Transverse colon (tissue), 4 donors: ENCODE results near the gene ACSM5. TPM values are rescaled to one million over a fixed set of nuclear protein-coding genes. Genes with fewer than 3 reads are reported as not detected.
"Not testable (repeated sequence)": the region's sequence is repeated elsewhere in the genome, so short reads cannot be mapped to it uniquely, and the experiment has no call there.

ENCODE experiments used
- DNase-seq: peaks from one replicate; pipeline ENCODE4 v3.0.0-alpha.2; 2019
- H3K27ac ChIP-seq, 4 donors: fragments of 200-600 bp; sonication (generic); 2 replicates each; pipeline ENCODE4 v1.5.1; 2016 to 2018; ENCODE audit warnings: inconsistent platforms in 4 of 4
- H3K27me3 ChIP-seq: fragments of 200-600 bp; sonication (generic); 2 replicates; pipeline ENCODE4 v1.5.1; 2017; ENCODE audit warnings: inconsistent platforms
- H3K36me3 ChIP-seq, 4 donors: fragments of 200-600 bp; sonication (generic); 2 replicates each; pipeline ENCODE4 v1.5.1; 2017 to 2019; ENCODE audit warnings: inconsistent platforms in 4 of 4
- H3K4me1 ChIP-seq, 4 donors: fragments of 200-600 bp; sonication (generic); 2 replicates each; pipeline ENCODE4 v1.5.1; 2017 to 2020; ENCODE audit warnings: inconsistent platforms in 4 of 4
- H3K4me3 ChIP-seq, 4 donors: fragments of 200-600 bp; sonication (generic); 1 replicate in 1 of 4; 2 replicates in 3 of 4; pipeline versions ENCODE4 v1.5.1 to v1.6.1; 2017 to 2019; ENCODE audit warnings: inconsistent platforms in 4 of 4
- H3K9me3 ChIP-seq, 2 donors: fragments of 200-600 bp; sonication (generic); 2 replicates each; pipeline ENCODE4 v1.5.1; 2017 to 2019; ENCODE audit warnings: inconsistent platforms in 2 of 2
- EP300 ChIP-seq: sonication (generic); formaldehyde crosslinking; IDR thresholded peaks from one replicate; pipeline ENCODE4 v1.6.1; 2017; ENCODE audit warnings: antibody characterized with exemption, low read depth
- POLR2A ChIP-seq: fragments of 450-650 bp; IDR thresholded peaks from one replicate; pipeline ENCODE4 v1.6.1; 2016; ENCODE audit warnings: antibody characterized with exemption, mild to moderate bottlenecking, moderate library complexity
- POLR2AphosphoS5 ChIP-seq, 3 donors: sonication (generic); formaldehyde crosslinking; IDR thresholded peaks; one replicate each; pipeline ENCODE4 v1.6.1; 2016; ENCODE audit warnings: antibody characterized with exemption in 3 of 3
- WGBS, 2 donors: methylation state at CpG; one replicate each; pipeline ENCODE4 v1.1.5; 2018; ENCODE audit warnings: low coverage in 1 of 2; 5-methylcytosine and 5-hydroxymethylcytosine counted together
- in situ Hi-C, 4 donors: fragments of 200-750 bp; cut with MboI; loops; one replicate each; pipeline versions ENCODE4 v1.15.0 to v1.15.1; 2017; ENCODE audit warnings: low sequenced_read_pairs in 3 of 4, low pct_ligation_motif_present in 1 of 4, low pct_unique_long_range_greater_than_20kb in 1 of 4
- intact Hi-C: fragments of 100-400 bp; cut with DNase I; formaldehyde crosslinking; loops from one replicate; pipeline ENCODE4 v1.15.1; 2023; ENCODE audit warnings: low total_unique reads
- total RNA-seq, 4 donors: library from RNA; depleted of rRNA; stranded (reverse); fragments of >200 nt; gene quantifications; one replicate each; pipeline ENCODE4 v1.1.0, GENCODE V29; 2016
- TF ChIP-seq, protein P1 (sequence below), 5 experiments: fragments of 200-600 bp in 3 of 5; fragments of 450-650 bp in 2 of 5; sonication (generic) in 3 of 5; IDR thresholded peaks; 1 replicate in 2 of 5; 2 replicates in 3 of 5; pipeline ENCODE4 v1.5.1; 2016 to 2017; ENCODE audit warnings: antibody characterized with exemption in 5 of 5, inconsistent platforms in 3 of 5, mild to moderate bottlenecking in 2 of 5, moderate library complexity in 1 of 5

Gene ACSM5
- total RNA-seq, 4 donors from 2014 or later: 1.3 to 2.3 (median 1.5) TPM; not detected in 1

- H3K4me1 ChIP-seq, H3K27me3 ChIP-seq, H3K36me3 ChIP-seq, DNase-seq, H3K27ac ChIP-seq, H3K4me3 ChIP-seq, in situ Hi-C loops, intact Hi-C loops, H3K9me3 ChIP-seq: not testable (repeated sequence)
- 54% methylated on average over 2 of the region's 2 CpGs; no CpG with 5 or more reads in 1 of the 2 donors for WGBS, 2 donors
Measured at GRCh38 chr16:20477188-20477744, 67.9 kb downstream of the ACSM5 start.

- H3K4me1 ChIP-seq, H3K36me3 ChIP-seq, H3K27ac ChIP-seq, DNase-seq, H3K4me3 ChIP-seq, in situ Hi-C loops, H3K27me3 ChIP-seq, H3K9me3 ChIP-seq, intact Hi-C loops: not testable (repeated sequence)
- WGBS, 2 donors: 54% methylated on average over 1 of the region's 1 CpG; no CpG with 5 or more reads in 1 of the 2 donors
Measured at GRCh38 chr16:20483989-20484388, 74.7 kb downstream of the ACSM5 start.

GRCh38 chr16:20484726-20485125 lies 75.4 kb downstream of the ACSM5 start:
- in situ Hi-C loops: no loop called here
- DNase-seq: no peak
- Histone ChIP-seq H3K27ac (no peak overlapping the region), H3K36me3 (no peaks in the 10 kb centered on the region), H3K4me3 (no peak overlapping the region), H3K9me3 (no peaks in the 10 kb centered on the region), H3K27me3 (no peaks in the 10 kb centered on the region), H3K4me1 (no peaks in the 10 kb centered on the region)
- 70% methylated on average over 1 of the region's 1 CpG; no CpG with 5 or more reads in 1 of the 2 donors for WGBS, 2 donors
- intact Hi-C loops: no loop called here
- TF ChIP-seq POLR2AphosphoS5 (IDR thresholded peaks at IDR 0.05): no peak

DNA sequence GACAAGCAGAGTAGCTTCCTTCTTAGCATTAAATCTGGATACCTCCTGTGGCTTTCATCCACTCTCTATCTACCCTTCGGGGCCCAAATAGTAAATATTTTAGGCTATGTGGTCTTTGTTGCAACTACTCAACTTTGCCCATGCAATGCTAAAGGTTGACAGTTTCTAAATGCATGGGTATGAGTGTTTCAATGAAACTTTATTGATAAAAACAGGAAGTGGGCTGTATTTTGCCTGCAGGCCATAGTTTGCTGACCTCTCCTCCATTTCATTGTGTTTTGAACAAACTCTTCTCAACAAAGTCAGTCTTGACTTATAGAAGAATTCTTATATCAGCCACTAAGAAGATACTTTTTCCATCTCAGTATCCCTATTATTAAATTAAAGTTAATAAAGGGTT lies 76.1 kb downstream of the ACSM5 start:
- in situ Hi-C loops (no loop called here), intact Hi-C loops (no loop called here)
- DNase-seq: no peak
- Histone ChIP-seq H3K4me3 (no peak overlapping the region), H3K4me1 (no peaks in the 10 kb centered on the region), H3K27ac (no peak overlapping the region), H3K27me3 (no peaks in the 10 kb centered on the region), H3K9me3 (no peaks in the 10 kb centered on the region), H3K36me3 (no peaks in the 10 kb centered on the region)
- 80 to 90% methylated on average over 1 of the region's 1 CpG for WGBS, 2 donors
- TF ChIP-seq EP300 (no peak), POLR2AphosphoS5 (IDR thresholded peaks at IDR 0.05) (no peak), POLR2A (no peak)
- TF ChIP-seq, protein P1, sequence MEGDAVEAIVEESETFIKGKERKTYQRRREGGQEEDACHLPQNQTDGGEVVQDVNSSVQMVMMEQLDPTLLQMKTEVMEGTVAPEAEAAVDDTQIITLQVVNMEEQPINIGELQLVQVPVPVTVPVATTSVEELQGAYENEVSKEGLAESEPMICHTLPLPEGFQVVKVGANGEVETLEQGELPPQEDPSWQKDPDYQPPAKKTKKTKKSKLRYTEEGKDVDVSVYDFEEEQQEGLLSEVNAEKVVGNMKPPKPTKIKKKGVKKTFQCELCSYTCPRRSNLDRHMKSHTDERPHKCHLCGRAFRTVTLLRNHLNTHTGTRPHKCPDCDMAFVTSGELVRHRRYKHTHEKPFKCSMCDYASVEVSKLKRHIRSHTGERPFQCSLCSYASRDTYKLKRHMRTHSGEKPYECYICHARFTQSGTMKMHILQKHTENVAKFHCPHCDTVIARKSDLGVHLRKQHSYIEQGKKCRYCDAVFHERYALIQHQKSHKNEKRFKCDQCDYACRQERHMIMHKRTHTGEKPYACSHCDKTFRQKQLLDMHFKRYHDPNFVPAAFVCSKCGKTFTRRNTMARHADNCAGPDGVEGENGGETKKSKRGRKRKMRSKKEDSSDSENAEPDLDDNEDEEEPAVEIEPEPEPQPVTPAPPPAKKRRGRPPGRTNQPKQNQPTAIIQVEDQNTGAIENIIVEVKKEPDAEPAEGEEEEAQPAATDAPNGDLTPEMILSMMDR (IDR thresholded peaks at IDR 0.05): no peak

Other genes with a start within 250 kb of the ACSM5 start
- gene GP2, start 82.0 kb upstream of the ACSM5 start, total RNA-seq: 1 to 10 TPM; 1.8 to 3.0 (median 2.8) TPM
- gene UMOD, start 56.8 kb upstream of the ACSM5 start, total RNA-seq: not detected
- not detected for gene PDILT, start 4.8 kb upstream of the ACSM5 start, total RNA-seq
- gene ACSM2A, start 42.0 kb downstream of the ACSM5 start, total RNA-seq: not detected
- not detected for gene ACSM2B, start 166.8 kb downstream of the ACSM5 start, total RNA-seq